HG02884 (cell line): ENCODE measurements around the gene ASPG.

ENCODE experiments used
- ATAC-seq: cut with Tn5 transposase; IDR thresholded peaks from one replicate; pipeline ENCODE4 v1.9.1; 2021; ENCODE audit warnings: mild to moderate bottlenecking, moderate library complexity; ENCODE audit not compliant: unreplicated experiment

Gene ASPG

DNA sequence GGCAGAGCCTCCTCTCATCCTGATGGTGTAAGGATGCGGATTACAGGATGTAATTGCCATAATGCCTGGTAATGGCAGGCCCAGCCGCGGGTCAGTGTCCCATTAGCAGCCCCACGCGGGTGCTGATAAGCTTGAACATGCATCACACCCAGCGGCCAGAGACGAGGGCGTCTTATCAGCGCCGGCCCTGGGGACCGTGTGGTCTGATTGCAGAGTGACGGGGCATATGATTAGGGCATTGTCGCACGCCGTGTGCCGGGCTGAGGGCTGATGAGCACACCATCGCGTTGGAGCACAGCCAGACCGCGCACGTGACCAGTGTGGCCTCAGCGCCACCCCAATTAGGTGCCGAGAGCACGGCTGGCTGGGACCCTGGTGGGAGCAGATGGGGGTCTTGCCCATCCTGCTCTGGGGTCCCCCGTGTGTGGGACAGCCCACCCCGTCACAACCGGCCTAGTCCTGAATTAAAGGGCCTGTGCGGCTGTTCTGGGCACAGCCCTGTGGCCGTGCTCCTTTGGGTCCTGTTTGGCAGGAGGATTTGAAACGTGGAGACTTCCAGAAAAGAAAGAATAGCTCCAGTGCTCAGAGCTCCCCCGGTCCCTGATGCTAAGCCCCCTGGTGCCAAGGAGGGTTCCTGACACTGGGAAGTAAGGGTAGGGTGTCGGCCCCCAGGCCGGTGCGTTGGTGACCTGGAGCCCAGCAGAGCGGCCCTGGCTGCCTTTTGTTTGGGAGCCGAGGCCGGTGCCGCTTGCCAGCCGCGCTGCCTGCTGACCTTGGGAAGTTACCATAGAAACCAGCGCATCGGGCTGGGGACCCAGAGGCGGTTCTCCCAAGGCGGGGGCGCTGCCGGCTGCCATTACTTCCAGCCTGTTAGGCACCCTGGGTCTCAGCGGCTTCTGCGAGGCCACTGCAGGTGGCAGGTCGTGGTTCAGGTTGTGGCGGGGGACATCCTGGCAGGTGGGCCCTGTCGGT is 73.6 kb downstream of the ASPG start:
- ATAC-seq, result no peak

DNA sequence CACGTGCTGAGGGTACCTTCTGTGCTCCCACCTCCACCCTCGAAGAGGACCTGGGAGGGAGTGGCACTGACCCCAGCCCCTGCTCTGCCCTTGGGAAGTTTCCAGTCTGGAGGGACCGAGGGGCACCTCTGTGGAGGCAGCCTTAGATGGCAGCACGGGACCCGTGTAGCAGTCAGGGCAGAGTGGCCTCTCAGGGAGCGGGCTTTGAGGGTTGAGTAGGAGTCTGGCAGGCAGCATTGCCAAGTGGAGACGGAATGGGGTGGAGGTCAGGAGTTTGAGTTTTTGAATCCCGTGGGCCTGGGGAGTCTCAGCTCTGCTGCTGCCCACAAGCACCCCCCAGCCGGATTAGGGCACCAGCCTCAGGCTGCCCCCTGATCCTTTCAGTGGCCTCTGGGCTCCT is 74.5 kb downstream of the ASPG start:
- ATAC-seq, result no peak

DNA sequence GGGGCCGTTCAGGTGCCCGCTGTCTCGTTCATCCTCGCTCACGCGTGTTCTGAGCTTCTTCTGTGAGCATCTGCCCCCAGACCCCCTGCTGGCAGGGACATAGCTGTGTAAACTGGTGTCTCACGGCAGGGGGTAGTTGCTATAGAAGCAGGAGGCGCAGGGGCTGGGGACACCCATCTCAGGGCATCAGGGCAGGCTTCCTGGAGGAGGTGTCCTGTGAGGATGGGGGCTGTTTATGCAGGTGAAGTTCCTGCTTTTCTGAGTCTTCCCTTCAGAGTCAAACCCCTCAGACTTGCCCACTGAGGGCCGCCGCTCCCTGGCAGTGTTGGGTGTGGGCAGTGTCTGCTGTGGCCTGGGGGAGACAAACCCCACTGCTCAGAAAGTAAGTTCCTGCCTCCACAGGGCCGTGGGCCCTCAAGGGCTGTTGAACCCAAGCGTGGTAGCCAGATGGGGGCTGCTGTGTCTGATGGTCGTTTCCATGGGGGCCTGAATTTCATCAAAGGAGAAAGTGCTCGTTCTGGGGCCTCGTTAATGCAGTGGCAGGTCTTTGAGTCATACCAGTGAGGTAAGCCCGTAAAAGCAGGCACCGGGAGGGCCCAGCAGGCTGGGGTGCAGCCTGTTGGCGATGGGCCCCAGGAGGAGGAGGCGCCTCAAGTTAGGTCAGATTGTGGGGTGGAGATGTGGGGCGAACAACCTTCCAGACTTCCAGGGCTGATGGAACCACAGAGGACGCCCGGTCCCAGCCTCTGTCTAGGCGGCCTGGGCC is 76.3 kb downstream of the ASPG start:
- ATAC-seq, result no peak

DNA sequence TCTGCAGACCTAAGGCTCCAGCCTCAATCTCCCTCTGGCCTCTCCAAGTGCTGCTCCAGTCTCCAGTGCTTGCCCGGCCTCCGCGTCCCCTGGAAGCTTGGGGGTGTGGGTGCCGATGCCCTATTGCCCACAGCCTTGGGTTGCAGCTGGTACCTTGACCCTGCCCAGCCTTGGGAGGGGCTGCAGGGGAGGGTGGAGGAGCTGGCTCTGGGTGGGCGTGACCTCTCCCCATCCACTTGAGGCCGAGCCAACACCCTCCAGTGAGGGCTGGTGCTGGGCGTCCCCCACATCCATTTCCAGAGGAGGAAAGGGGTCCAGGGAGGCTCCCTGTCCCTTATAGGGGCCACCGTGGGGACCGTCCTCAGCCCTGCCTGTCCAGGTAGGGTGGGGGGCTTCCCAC is 77.0 kb downstream of the ASPG start:
- ATAC-seq, result no peak

DNA sequence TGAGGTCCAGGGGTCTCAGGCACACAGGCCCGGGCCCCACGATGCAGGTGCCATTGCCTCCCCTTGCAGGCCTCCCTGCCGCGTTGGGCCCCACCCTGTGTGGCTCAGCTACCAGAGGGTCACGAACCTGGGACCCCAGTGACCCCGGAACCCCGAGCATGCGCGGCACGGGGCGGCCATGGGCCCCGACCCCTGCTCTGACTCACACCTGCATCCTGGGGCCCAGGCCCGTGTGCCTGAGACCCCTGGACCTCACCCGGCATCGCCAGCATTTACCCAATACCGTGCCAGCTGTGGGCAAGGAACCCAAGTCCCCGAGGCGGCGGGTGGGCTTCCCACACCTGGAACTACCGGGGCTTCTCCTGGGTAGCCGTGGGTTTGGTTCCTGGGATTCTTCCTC is 78.0 kb downstream of the ASPG start:
- no peak for ATAC-seq

DNA sequence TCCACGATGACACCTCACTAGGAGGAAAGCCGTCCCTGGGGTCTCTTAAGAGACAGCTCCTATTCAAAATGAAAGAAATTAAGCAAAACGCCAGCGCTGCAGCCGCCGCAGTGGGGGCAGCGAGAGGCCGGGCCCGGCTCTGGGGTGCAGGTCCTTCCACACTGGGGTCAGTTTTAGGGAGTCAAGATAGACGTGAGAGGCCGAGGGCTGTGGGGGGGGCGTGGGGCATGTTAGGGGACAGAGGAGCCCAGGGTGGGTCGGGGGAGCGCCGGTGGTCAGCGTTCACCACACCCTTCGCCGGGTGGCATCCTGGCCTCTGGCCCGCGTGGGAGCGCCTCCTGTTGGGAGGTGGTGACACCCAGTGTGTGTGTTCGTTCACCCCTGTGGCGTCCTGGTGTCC is 78.5 kb downstream of the ASPG start:
- ATAC-seq, result no peak

DNA sequence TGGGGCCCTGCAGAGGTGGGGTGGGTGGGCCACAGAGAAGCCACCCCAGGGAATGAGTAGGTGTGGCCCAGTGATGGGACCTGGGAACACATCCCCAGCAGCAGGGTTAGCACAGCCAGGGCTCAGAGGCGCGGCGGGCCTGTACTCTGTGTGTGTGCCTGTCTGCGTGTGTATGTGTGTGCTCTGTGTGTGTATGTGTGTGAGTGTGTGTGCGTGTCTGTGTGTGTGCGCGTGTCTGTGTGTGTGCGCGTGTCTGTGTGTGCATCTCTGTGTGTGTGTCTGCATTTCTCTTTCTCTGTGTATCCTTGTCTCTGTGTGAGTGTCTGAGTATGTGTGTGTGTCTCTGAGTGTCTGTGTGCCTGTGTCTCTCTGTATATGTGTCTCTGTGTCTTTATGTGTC is 79.0 kb downstream of the ASPG start:
- no peak for ATAC-seq
